SIG-M5 treated with dmso at 0.1 percent for 504 hours (cell line): ENCODE results near the gene MFAP1.
A peak's percentile ranks its signal among the peaks of the same experiment; 100 is the strongest.

Source experiments
- DNase-seq: peaks from one replicate; lab custom pipeline; 2025; ENCODE audit not compliant: unreplicated experiment; lab: John Stamatoyannopoulos, UW

Gene MFAP1

GRCh38 chr15:43777267-43777914, 47.1 kb downstream of the MFAP1 start:
- peak; percentile 75 for DNase-seq

- DNase-seq = peak; percentile 72
Observed at GRCh38 chr15:43776718-43777266, 47.7 kb downstream of the MFAP1 start, which contains the start of gene ELL3. Gene ELL3 (minus strand): TSS chr15:43776966. CDS start chr15:43776901, 65 bp downstream.

- no peak for DNase-seq
Observed at GRCh38 chr15:43776101-43776717, 48.3 kb downstream of the MFAP1 start.

- no peak for DNase-seq
Observed at GRCh38 chr15:43775411-43775965, 49.0 kb downstream of the MFAP1 start.

GRCh38 chr15:43774062-43774461, 50.4 kb downstream of the MFAP1 start:
- no peak for DNase-seq

- no peak for DNase-seq
Observed at GRCh38 chr15:43772624-43773023, 51.9 kb downstream of the MFAP1 start.

- DNase-seq = no peak
Observed at GRCh38 chr15:43771816-43772215, 52.7 kb downstream of the MFAP1 start.

GRCh38 chr15:43769584-43770228, 54.8 kb downstream of the MFAP1 start:
- peak; percentile 73 for DNase-seq

GRCh38 chr15:43763819-43764446, 60.6 kb downstream of the MFAP1 start:
- DNase-seq = no peak

GRCh38 chr15:43762824-43763223, 61.7 kb downstream of the MFAP1 start:
- DNase-seq = no peak
